Forelimb muscle (tissue), 1 donor: ENCODE measurements around the gene APMAP. TPM values are rescaled to one million over a fixed set of nuclear protein-coding genes. Genes with fewer than 3 reads are reported as not detected.

Source experiments
- DNase-seq: peaks from one replicate; pipeline ENCODE4 v3.0.0-alpha.2; 2013; ENCODE audit warnings: low read depth
- polyA plus RNA-seq: library from polyadenylated mRNA; unstranded; fragments of 120-200 nt; gene quantifications from one replicate; pipeline ENCODE4 v1.2.1, GENCODE V29; 2013; ENCODE audit not compliant: insufficient read length

Gene APMAP
- polyA plus RNA-seq, 1 donor: 44.1 TPM

- DNase-seq: no peak
Observed at GRCh38 chr20:25024171-25024570, 31.6 kb upstream of the APMAP start.

DNA sequence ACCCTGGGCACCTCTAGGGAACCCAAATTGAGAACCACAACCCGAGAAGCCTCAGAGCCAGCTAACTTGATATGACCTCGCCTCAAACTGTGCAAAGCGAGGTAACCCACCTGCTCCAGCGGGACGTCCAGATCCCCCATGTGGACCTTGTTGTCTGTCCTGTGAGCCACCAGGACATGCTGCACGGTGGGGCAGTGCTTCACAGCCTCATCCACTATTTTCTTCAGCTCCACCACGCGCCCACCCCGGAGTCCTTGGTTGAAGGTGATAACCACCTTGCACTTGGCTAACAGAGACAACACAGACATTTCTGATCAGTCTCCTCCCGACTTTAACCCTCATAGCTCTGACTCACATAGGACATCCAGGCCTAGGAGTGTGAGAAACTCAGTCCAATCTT, 30.8 kb upstream of the APMAP start:
- no peak for DNase-seq

DNA sequence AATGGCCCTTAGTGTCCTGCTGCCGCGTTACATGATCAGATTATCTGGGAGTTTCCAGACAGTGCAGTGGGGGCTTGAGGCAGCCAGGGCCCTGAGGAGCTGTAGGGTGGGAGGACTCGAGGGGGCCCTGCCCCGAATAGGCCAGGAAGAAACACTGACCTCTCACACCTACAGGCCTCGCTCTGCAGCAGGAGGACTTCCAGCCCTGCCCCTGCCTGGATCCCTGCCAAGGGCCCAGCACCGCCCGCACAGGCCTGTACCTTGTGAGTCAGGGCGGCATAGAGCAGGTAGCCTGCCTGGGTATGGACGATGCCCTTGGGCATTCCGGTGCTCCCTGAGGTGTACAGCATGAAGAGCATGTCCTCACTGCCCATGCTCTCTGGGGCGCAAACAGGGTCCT, 30.1 kb upstream of the APMAP start:
- DNase-seq: no peak

- no peak for DNase-seq
Observed at GRCh38 chr20:25021336-25021735, 28.8 kb upstream of the APMAP start.

GRCh38 chr20:25020901-25021301, 28.4 kb upstream of the APMAP start:
- DNase-seq: no peak

DNA sequence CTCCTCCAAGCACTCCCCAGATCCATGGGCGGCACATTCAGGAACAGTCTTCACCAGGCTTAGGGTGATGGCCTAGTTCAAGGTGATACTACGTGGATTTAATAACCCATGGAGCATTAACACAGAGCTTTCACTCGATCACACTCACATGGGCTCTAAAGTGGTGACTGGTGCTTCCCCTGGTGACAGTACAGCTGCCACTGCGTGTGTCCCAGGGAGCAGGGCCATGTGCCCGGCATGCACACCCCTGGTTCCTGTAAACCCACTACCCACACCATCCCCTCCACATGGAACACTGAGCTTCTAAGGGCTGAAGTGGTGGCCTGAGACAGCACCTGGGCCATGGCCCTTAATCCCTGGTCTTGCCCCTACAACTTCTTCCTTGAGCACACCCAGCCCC, 27.8 kb upstream of the APMAP start:
- DNase-seq: no peak

DNA sequence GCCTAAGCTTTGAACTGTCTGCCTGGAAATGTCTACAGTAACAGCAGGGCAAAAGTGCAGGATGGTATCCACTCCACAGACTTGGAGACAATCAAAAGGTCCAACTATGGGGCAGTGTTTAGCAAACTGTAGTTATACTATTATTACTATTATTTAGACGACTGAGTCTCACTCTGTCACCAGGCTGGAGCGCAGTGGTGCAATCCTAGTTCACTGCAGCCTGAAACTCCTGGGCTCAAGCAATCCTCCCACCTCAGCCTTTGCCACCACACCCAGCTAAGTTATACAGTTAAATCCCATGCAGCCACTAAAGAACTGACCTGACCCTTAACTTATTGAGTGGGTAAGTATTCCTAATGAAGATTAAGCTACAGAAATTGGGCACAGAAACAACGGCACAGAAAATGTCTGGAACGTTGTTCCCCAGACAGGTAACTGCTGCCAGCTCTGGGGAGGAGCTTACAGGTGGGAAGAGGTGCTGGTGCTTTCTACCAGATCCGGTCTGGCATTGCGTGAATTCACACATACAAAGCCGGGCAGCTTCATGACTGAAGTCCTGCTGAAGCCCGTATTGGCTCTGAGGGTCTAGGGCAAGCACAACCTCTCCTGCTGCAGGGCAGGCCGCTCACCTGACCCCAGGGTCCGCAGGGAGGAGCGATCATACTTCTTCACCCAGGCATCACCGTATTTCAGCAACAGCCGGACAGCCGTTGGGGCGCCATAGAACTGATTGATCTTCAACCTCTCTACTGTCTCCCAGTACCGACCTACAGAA, 27.0 kb upstream of the APMAP start:
- no peak for DNase-seq

- no peak for DNase-seq
Observed at GRCh38 chr20:25018841-25019240, 26.3 kb upstream of the APMAP start.

DNA sequence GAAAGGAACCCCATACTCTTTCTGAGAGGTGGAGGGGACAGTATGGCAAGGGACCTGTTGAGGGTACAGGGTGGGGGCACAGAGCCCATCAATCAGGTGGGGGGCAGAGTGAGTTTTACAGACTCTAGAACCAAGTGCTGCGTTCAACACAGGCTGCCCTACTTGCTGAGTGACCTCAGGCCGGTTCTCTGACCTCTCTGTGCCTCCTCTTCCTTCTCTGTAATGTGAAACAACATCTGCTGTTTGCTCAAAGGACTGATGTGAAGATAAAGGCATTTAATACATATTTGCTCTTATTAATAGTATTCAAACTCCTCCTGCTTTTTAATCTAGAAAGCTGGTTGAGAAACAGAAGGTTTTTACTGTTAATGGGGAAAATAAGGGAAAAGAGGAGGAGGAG, 25.9 kb upstream of the APMAP start:
- no peak for DNase-seq

DNA sequence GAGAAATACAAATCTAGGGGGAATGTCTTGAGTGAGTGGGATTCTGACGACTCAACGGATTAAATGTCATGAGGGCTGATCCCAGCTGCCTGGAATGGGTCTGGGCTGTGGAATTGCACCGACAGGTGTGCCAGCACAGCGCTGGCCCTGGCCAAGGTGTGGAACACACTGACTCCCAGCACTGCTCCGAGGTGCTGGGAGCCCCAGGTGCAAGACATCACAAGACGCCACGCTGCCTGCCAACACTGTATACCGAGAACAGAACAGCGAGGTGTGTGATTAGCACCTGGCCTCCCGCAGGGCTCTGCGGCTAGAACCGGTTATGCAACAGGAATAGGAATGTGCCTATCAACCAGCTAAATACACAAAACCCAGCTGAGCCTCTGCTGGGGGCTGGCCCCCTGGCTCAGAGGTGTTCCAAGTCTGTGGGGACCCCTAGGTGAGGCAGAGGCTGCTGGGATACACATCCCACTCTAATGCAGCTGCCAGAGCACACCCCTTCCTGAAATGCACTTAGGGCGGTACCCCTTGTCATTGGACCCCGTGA, 24.8 kb upstream of the APMAP start:
- DNase-seq: no peak

- DNase-seq: no peak
Observed at GRCh38 chr20:25016471-25016870, 23.9 kb upstream of the APMAP start.

- DNase-seq: no peak
Observed at GRCh38 chr20:25015986-25016385, 23.4 kb upstream of the APMAP start.

GRCh38 chr20:25014816-25015215, 22.3 kb upstream of the APMAP start:
- no peak for DNase-seq

- DNase-seq: no peak
Observed at GRCh38 chr20:25013478-25014380, 21.2 kb upstream of the APMAP start.

DNA sequence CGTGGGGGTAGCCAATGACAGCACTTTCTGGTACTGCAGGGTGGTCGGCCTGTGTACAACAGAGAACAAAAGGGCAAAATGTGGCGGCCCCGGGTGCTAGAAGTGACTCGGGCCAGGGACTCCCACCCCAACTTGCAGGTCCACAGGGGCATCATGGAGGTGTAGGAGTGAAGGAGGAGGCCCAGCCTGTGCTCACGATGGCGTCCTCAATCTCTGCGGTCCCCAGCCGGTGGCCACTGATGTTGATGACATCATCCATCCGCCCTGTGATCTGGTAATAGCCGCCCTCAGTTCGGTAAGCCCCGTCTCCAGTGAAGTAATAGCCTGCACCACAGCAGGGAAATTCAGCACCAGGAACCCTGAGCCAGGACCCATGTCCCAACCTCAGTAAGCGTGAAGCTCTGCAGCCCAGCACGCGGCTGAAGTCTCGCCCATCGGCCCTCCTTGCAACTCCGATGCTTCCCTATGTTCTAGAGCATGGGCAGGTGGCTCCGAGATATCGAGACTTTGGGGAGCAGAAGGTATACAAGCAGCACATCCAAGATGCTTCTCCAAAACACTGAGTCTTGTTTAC, 20.2 kb upstream of the APMAP start:
- DNase-seq: no peak

DNA sequence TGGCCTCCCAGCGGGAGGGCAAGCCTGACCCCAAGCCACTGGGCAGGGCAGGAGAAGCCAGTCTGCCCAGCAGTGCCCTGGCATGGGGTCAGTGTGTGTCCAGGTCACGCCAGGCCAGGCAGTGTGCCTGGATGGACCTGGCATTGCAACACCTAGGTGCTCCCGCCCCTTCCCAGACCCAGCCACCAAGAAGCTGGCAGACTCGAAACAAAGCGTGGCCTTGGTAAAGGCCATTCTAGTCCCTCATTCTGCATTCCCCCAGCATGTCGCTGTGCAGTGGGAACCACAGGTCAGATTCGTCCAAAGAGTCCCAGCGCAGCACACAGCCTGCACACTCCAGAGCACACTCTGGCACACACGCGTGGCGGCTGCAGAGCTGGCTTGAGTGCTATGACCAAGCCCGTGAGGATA, 19.3 kb upstream of the APMAP start:
- no peak for DNase-seq

- DNase-seq: no peak
Observed at GRCh38 chr20:25011261-25011660, 18.7 kb upstream of the APMAP start.

- no peak for DNase-seq
Observed at GRCh38 chr20:25009218-25010145, 16.9 kb upstream of the APMAP start.

DNA sequence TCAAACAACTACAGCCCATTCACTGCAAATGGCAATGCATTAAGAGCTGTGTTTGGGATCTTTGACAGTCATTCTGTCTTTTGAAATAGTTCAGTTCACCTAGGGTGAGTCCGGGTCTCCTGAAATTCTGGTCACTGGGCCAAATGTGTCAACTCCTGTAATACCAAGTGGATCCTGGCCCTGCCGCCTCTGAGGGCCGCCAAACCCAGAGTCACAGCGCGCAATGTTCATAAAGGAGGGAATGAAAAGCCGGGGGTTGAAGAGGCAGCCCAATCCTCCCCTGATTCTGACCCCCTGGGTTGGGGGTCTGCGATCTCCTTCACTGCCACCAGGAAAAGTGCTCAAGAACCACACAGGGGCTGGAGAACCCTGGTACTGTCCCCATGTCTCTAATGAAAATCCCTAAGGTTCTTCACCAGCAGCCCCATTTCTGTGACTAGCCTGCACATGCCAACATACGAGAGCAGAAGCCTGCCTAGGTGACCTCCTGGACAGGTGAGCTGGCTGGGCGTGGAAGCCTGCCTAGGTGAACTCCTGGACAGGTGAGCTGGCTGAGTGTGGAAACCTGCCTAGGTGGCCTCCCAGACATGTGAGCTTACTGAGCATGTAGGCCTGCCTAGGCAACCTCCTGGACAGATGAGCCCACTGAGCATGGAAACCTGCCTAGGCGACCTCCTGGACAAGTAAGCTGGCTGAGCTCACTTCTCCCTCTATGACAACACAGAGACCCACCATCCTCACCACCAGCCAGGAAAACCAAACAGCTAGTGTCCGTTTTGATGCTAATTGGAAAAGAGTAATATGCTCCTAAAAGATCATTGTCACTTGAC, 16.1 kb upstream of the APMAP start:
- DNase-seq: no peak
